Transverse colon (tissue), 4 donors: Measurements from ENCODE around the gene CBX7. TPM values are rescaled to one million over a fixed set of nuclear protein-coding genes. Genes with fewer than 3 reads are reported as not detected.

ENCODE experiments used
- DNase-seq: peaks from one replicate; pipeline ENCODE4 v3.0.0-alpha.2; 2019
- H3K27ac ChIP-seq, 4 donors: fragments of 200-600 bp; sonication (generic); 2 replicates each; pipeline ENCODE4 v1.5.1; 2016 to 2018; ENCODE audit warnings: inconsistent platforms in 4 of 4
- H3K27me3 ChIP-seq: fragments of 200-600 bp; sonication (generic); 2 replicates; pipeline ENCODE4 v1.5.1; 2017; ENCODE audit warnings: inconsistent platforms
- H3K36me3 ChIP-seq, 4 donors: fragments of 200-600 bp; sonication (generic); 2 replicates each; pipeline ENCODE4 v1.5.1; 2017 to 2019; ENCODE audit warnings: inconsistent platforms in 4 of 4
- H3K4me1 ChIP-seq, 4 donors: fragments of 200-600 bp; sonication (generic); 2 replicates each; pipeline ENCODE4 v1.5.1; 2017 to 2020; ENCODE audit warnings: inconsistent platforms in 4 of 4
- H3K4me3 ChIP-seq, 4 donors: fragments of 200-600 bp; sonication (generic); 1 replicate in 1 of 4; 2 replicates in 3 of 4; pipeline versions ENCODE4 v1.5.1 to v1.6.1; 2017 to 2019; ENCODE audit warnings: inconsistent platforms in 4 of 4
- H3K9me3 ChIP-seq, 2 donors: fragments of 200-600 bp; sonication (generic); 2 replicates each; pipeline ENCODE4 v1.5.1; 2017 to 2019; ENCODE audit warnings: inconsistent platforms in 2 of 2
- CTCF ChIP-seq, 5 experiments: fragments of 200-600 bp in 3 of 5; fragments of 450-650 bp in 2 of 5; sonication (generic) in 3 of 5; IDR thresholded peaks; 1 replicate in 2 of 5; 2 replicates in 3 of 5; pipeline ENCODE4 v1.5.1; 2016 to 2017; ENCODE audit warnings: antibody characterized with exemption in 5 of 5, inconsistent platforms in 3 of 5, mild to moderate bottlenecking in 2 of 5, moderate library complexity in 1 of 5
- EP300 ChIP-seq: sonication (generic); formaldehyde crosslinking; IDR thresholded peaks from one replicate; pipeline ENCODE4 v1.6.1; 2017; ENCODE audit warnings: antibody characterized with exemption, low read depth
- POLR2A ChIP-seq: fragments of 450-650 bp; IDR thresholded peaks from one replicate; pipeline ENCODE4 v1.6.1; 2016; ENCODE audit warnings: antibody characterized with exemption, mild to moderate bottlenecking, moderate library complexity
- POLR2AphosphoS5 ChIP-seq, 3 donors: sonication (generic); formaldehyde crosslinking; IDR thresholded peaks; one replicate each; pipeline ENCODE4 v1.6.1; 2016; ENCODE audit warnings: antibody characterized with exemption in 3 of 3
- WGBS, 2 donors: methylation state at CpG; one replicate each; pipeline ENCODE4 v1.1.5; 2018; ENCODE audit warnings: low coverage in 1 of 2; 5-methylcytosine and 5-hydroxymethylcytosine counted together
- in situ Hi-C, 4 donors: fragments of 200-750 bp; cut with MboI; loops; one replicate each; pipeline versions ENCODE4 v1.15.0 to v1.15.1; 2017; ENCODE audit warnings: low sequenced_read_pairs in 3 of 4, low pct_ligation_motif_present in 1 of 4, low pct_unique_long_range_greater_than_20kb in 1 of 4
- intact Hi-C: fragments of 100-400 bp; cut with DNase I; formaldehyde crosslinking; loops from one replicate; pipeline ENCODE4 v1.15.1; 2023; ENCODE audit warnings: low total_unique reads
- total RNA-seq, 4 donors: library from RNA; depleted of rRNA; stranded (reverse); fragments of >200 nt; gene quantifications; one replicate each; pipeline ENCODE4 v1.1.0, GENCODE V29; 2016

CBX7 gene
- total RNA-seq = 100 to 1,000 TPM in 1 of 4 donors, 10 to 100 TPM in 3; 15.3 to 129 (median 58.4) TPM

- no peaks in the 10 kb centered on the region for H3K9me3 ChIP-seq
- DNase-seq = peak; percentile 94
- H3K36me3 ChIP-seq = no peaks in the 10 kb centered on the region
- peak within 1 kb of the TSS; percentile 91 to 98 (median 96) for H3K27ac ChIP-seq
- peaks cover 14 to 52% (median 46%) of the 10 kb centered on the region in 4 donors for H3K4me1 ChIP-seq
- intact Hi-C loops = no loop called here
- WGBS, 2 donors = 2% methylated on average over 70 of the region's 98 CpGs; no CpG with 5 or more reads in 1 of the 2 donors
- TF ChIP-seq CTCF (IDR thresholded peaks at IDR 0.05) = no peak
- TF ChIP-seq POLR2A = peak; percentile 73
- no peak for TF ChIP-seq EP300
- TF ChIP-seq POLR2AphosphoS5 (IDR thresholded peaks at IDR 0.05) = peak; percentile 89 to 90 (median 89)
- H3K4me3 ChIP-seq = peak within 1 kb of the TSS; percentile 78 to 100 (median 90)
- peaks cover 33% of the 10 kb centered on the region for H3K27me3 ChIP-seq
- in situ Hi-C loops = loop anchor here in 1 of 4 donors (25.0 kb wide), 1 partner anchor 385 kb away; the partner anchor contains the start of gene RPS19BP1
Measured at GRCh38 chr22:39152511-39153219, at the start of gene CBX7. Gene CBX7 (minus strand): TSS chr22:39152680. CDS start chr22:39152444, 236 bp downstream.

GRCh38 chr22:39197578-39197977 lies 45.1 kb upstream of the CBX7 start:
- intact Hi-C loops = no loop called here

DNA sequence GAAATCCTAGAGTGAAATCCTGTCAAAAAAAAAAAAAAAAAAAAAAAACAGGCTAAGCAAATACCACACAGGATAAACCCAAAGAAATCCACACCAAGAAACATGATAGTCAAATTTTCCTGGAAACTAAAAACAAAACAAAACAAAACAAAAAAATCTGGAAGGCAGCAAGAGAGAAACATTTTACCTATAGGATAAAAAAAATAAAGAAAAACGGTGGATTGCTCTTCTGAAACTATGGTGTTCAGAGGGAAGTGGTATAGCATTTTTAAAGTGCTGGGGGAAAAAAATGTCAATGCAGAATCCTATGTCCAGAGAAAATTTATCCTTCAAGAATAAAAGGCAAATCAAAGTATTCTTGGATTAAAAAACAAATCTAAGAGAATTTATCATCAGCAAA lies 41.6 kb upstream of the CBX7 start:
- in situ Hi-C loops (no loop called here), intact Hi-C loops (no loop called here)
- Histone ChIP-seq H3K4me3 (no peak overlapping the region), H3K27ac (no peak overlapping the region), H3K36me3 (no peaks in the 10 kb centered on the region), H3K27me3 (peaks cover 7% of the 10 kb centered on the region), H3K9me3 (no peaks in the 10 kb centered on the region), H3K4me1 (no peaks in the 10 kb centered on the region)
- TF ChIP-seq POLR2A (no peak), EP300 (no peak)
- DNase-seq = no peak
- 91% methylated on average over 1 of the region's 1 CpG; no CpG with 5 or more reads in 1 of the 2 donors for WGBS, 2 donors

More at GRCh38 chr22:39197578-39197977, 45.1 kb upstream of the CBX7 start:
- TF ChIP-seq EP300 (no peak), CTCF (IDR thresholded peaks at IDR 0.05) (no peak), POLR2AphosphoS5 (IDR thresholded peaks at IDR 0.05) (no peak)
- in situ Hi-C loops = no loop called here
- Histone ChIP-seq H3K27ac (no peak overlapping the region), H3K36me3 (no peaks in the 10 kb centered on the region), H3K4me1 (no peaks in the 10 kb centered on the region), H3K4me3 (no peak overlapping the region), H3K27me3 (peaks cover 6% of the 10 kb centered on the region), H3K9me3 (no peaks in the 10 kb centered on the region)
- DNase-seq = no peak
- WGBS, 2 donors = 88 to 89% methylated on average over 1 to 5 of the region's 5 CpGs

DNA sequence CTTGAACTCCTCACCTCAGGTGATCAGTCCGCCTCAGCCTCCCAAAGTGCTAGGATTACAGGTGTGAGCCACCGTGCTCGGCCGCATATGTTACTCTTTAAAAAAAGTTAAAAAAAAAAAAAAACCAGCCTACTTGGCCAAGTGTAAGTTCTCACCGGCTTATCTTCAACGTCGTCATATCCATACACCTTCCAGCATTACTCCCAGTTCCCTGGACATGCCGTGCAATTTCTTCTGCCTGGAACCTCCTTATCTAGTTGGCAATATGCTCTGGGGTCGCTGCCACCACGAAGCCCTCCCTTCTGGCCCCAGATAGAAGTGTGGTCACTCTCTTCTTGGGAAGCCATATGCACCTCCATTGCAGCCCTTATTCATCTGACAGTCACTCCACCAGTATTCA lies 36.3 kb upstream of the CBX7 start:
- Histone ChIP-seq H3K4me1 (no peaks in the 10 kb centered on the region), H3K36me3 (no peaks in the 10 kb centered on the region), H3K27me3 (peaks cover 7% of the 10 kb centered on the region), H3K27ac (no peak overlapping the region), H3K9me3 (peaks cover 0 to 2% of the 10 kb centered on the region in 2 donors), H3K4me3 (no peak overlapping the region)
- TF ChIP-seq POLR2AphosphoS5 (IDR thresholded peaks at IDR 0.05) = no peak
- TF ChIP-seq EP300 = no peak
- TF ChIP-seq CTCF (IDR thresholded peaks at IDR 0.05) = no peak
- TF ChIP-seq POLR2A = no peak
- 83 to 96% methylated on average over 4 to 10 of the region's 10 CpGs for WGBS, 2 donors
- DNase-seq = no peak
- intact Hi-C loops (no loop called here), in situ Hi-C loops (no loop called here)
